C4-2B (cell line): ENCODE results near the gene CSPG5.

ENCODE experiments used
- ZFX ChIP-seq: fragments of 450-650 bp; IDR thresholded peaks from 2 replicates; pipeline ENCODE4 v1.6.1; 2017
- TF ChIP-seq, protein P1 (sequence below): fragments of 450-650 bp; conservative IDR thresholded peaks from 2 replicates; pipeline ENCODE4 v1.5.1; 2017; ENCODE audit warnings: mild to moderate bottlenecking

DNA sequence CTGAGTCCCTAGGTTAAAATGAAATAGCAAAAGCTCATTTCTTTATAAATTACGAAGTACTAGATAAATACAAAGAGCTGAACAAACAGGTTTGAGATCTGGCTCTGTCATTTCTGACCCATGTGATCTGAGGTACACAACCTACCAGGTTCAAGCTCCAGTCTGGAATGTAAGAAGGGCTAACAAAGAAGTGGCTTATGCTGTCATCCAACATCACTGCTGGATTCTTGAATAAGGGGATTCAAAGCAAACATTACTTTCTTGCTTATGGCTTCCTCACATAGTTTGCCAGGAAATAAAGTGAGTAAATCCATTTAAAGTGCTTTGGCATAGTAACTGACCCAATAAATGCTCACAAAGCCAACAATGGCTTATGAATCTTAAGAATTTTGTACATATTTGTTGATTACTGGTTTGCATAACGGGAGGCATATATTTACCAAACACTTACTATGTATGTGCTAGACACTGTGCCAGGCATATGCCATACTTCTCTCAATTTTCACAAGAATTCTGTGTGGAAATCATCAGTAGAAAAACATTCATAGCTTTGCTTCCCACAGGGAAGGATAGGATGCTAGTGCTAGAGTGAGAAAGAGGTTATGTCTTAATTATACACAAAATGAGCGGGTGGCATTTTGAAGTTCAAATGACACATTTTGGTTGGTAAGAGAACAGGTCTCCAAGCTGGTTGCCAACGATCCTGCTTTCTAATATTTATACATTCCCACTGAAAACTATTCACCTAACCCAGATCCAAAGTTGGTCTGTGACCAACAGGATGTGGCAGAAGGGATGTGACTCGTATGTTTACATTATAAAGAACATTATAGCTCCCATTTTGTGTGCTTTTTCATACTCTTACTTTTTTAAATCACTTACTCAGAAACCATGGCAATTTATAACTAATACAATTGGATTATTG, 38.7 kb upstream of the CSPG5 start:
- TF ChIP-seq, protein P1, sequence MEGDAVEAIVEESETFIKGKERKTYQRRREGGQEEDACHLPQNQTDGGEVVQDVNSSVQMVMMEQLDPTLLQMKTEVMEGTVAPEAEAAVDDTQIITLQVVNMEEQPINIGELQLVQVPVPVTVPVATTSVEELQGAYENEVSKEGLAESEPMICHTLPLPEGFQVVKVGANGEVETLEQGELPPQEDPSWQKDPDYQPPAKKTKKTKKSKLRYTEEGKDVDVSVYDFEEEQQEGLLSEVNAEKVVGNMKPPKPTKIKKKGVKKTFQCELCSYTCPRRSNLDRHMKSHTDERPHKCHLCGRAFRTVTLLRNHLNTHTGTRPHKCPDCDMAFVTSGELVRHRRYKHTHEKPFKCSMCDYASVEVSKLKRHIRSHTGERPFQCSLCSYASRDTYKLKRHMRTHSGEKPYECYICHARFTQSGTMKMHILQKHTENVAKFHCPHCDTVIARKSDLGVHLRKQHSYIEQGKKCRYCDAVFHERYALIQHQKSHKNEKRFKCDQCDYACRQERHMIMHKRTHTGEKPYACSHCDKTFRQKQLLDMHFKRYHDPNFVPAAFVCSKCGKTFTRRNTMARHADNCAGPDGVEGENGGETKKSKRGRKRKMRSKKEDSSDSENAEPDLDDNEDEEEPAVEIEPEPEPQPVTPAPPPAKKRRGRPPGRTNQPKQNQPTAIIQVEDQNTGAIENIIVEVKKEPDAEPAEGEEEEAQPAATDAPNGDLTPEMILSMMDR, result no peak
- TF ChIP-seq ZFX, result no peak
